HFFc6 (cell line): ENCODE results near the gene DHRS7B. TPM values are rescaled to one million over a fixed set of nuclear protein-coding genes. Genes with fewer than 3 reads are reported as not detected.

Source experiments
- DNase-seq: peaks from one replicate; pipeline ENCODE4 v3.0.0-alpha.2; 2018
- H3K27ac Mint-ChIP-seq: 2 replicates; pipeline ENCODE4 v1.8.0; 2020; ENCODE audit warnings: mild to moderate bottlenecking, mixed read lengths
- H3K27me3 Mint-ChIP-seq: 2 replicates; pipeline ENCODE4 v1.8.0; 2021; ENCODE audit warnings: mild to moderate bottlenecking, moderate library complexity, mixed read lengths; ENCODE audit not compliant: insufficient read depth
- H3K36me3 Mint-ChIP-seq: 2 replicates; pipeline ENCODE4 v1.8.0; 2021; ENCODE audit warnings: low read depth, mixed read lengths
- H3K4me1 Mint-ChIP-seq: 2 replicates; pipeline ENCODE4 v1.8.0; 2020; ENCODE audit warnings: low read depth, mixed read lengths
- H3K4me3 Mint-ChIP-seq: 2 replicates; pipeline ENCODE4 v1.8.0; 2020; ENCODE audit warnings: mild to moderate bottlenecking, moderate library complexity, mixed read lengths
- H3K9me3 Mint-ChIP-seq: 2 replicates; pipeline ENCODE4 v1.8.0; 2020; ENCODE audit warnings: mild to moderate bottlenecking, mixed read lengths
- total RNA-seq, 6 experiments: library from RNA; stranded (reverse); fragmentation: NEBNext Ultra II Directional; extraction: Animal tissue kit (Norgen Biotek cat#: 25700); gene quantifications; 2 replicates in 1 of 6; 3 replicates in 5 of 6; pipeline ENCODE4 v1.2.3, GENCODE V29; 2021
- TF ChIP-seq, protein P1 (sequence below): fragments of 200-600 bp; sonication (generic); IDR thresholded peaks from 2 replicates; pipeline ENCODE4 v1.5.0; 2021; ENCODE audit warnings: antibody characterized with exemption, mild to moderate bottlenecking

DHRS7B gene
- total RNA-seq, 6 experiments from 2014 or later = 12.3 to 20.8 (median 14.7) TPM

DNA sequence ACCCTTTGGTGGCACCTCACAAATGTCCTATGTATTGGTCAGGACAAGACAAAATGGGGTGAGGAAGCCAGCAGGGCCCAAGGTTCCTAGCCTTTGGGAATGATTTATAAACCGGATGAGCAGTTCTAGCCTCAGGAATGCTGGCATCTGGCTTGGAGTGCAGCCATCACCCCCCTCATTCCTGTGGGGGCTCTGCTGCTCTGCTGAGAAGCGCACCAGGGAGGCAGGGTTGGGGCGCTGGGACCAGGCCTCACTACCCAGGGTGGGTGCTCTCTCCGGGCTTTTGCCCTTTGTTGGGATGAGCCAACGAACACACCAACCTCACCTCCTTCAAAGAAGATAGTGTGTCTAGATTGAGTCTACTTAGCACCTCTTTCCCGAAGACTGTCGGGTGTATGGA, 47.9 kb downstream of the DHRS7B start:
- TF ChIP-seq, protein P1, sequence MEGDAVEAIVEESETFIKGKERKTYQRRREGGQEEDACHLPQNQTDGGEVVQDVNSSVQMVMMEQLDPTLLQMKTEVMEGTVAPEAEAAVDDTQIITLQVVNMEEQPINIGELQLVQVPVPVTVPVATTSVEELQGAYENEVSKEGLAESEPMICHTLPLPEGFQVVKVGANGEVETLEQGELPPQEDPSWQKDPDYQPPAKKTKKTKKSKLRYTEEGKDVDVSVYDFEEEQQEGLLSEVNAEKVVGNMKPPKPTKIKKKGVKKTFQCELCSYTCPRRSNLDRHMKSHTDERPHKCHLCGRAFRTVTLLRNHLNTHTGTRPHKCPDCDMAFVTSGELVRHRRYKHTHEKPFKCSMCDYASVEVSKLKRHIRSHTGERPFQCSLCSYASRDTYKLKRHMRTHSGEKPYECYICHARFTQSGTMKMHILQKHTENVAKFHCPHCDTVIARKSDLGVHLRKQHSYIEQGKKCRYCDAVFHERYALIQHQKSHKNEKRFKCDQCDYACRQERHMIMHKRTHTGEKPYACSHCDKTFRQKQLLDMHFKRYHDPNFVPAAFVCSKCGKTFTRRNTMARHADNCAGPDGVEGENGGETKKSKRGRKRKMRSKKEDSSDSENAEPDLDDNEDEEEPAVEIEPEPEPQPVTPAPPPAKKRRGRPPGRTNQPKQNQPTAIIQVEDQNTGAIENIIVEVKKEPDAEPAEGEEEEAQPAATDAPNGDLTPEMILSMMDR = no peak
- peak overlapping the region; percentile 77 for H3K27ac Mint-ChIP-seq
- H3K4me1 Mint-ChIP-seq = peaks cover 14% of the 10 kb centered on the region
- H3K9me3 Mint-ChIP-seq = no peaks in the 10 kb centered on the region
- DNase-seq = peak; percentile 24
- H3K4me3 Mint-ChIP-seq = peak overlapping the region; percentile 31
- no peaks in the 10 kb centered on the region; the same call in 1 of the 2 replicates for H3K27me3 Mint-ChIP-seq
- peaks cover 5% of the 10 kb centered on the region; the same call in 1 of the 2 replicates for H3K36me3 Mint-ChIP-seq

- no peak for DNase-seq
- Mint-ChIP-seq H3K4me3 (no peak overlapping the region), H3K36me3 (peaks cover 5% of the 10 kb centered on the region; the same call in 1 of the 2 replicates), H3K4me1 (peaks cover 14% of the 10 kb centered on the region), H3K27ac (no peak overlapping the region), H3K9me3 (no peaks in the 10 kb centered on the region), H3K27me3 (no peaks in the 10 kb centered on the region; the same call in 1 of the 2 replicates)
- TF ChIP-seq, protein P1 = no peak
These were observed 50.1 kb downstream of the DHRS7B start for GRCh38 chr17:21176773-21177395.

GRCh38 chr17:21177401-21177800, 50.6 kb downstream of the DHRS7B start:
- no peaks in the 10 kb centered on the region for H3K9me3 Mint-ChIP-seq
- H3K27ac Mint-ChIP-seq = no peak overlapping the region
- peaks cover 5% of the 10 kb centered on the region; the same call in 1 of the 2 replicates for H3K36me3 Mint-ChIP-seq
- H3K27me3 Mint-ChIP-seq = no peaks in the 10 kb centered on the region; the same call in 1 of the 2 replicates
- no peak for DNase-seq
- no peak overlapping the region for H3K4me3 Mint-ChIP-seq
- peaks cover 14% of the 10 kb centered on the region for H3K4me1 Mint-ChIP-seq
- TF ChIP-seq, protein P1 = no peak

- Mint-ChIP-seq H3K4me3 (no peak overlapping the region), H3K27ac (no peak overlapping the region), H3K9me3 (no peaks in the 10 kb centered on the region), H3K27me3 (no peaks in the 10 kb centered on the region; the same call in 1 of the 2 replicates), H3K4me1 (peaks cover 14% of the 10 kb centered on the region), H3K36me3 (peaks cover 5% of the 10 kb centered on the region; the same call in 1 of the 2 replicates)
- TF ChIP-seq, protein P1 = no peak
- DNase-seq = no peak
These were observed 51.3 kb downstream of the DHRS7B start for GRCh38 chr17:21177854-21178600.

GRCh38 chr17:21183468-21183867, 56.7 kb downstream of the DHRS7B start:
- Mint-ChIP-seq H3K27me3 (no peaks in the 10 kb centered on the region; the same call in 1 of the 2 replicates), H3K27ac (no peak overlapping the region), H3K36me3 (no peaks in the 10 kb centered on the region; the same call in 1 of the 2 replicates), H3K4me3 (no peak overlapping the region), H3K4me1 (no peaks in the 10 kb centered on the region), H3K9me3 (no peaks in the 10 kb centered on the region)
- TF ChIP-seq, protein P1 = no peak
- no peak for DNase-seq
